ENCODE data around the gene UGT1A5. TPM values are rescaled to one million over a fixed set of nuclear protein-coding genes. Genes with fewer than 3 reads are reported as not detected.

The UGT1A5 gene
- total and polyA plus RNA-seq, 2 of the 8 experiments (the other 6 are each of a cell fraction or from before 2014, with no cell fraction given) = not detected

GRCh38 chr2:233796254-233796653 is 83.5 kb downstream of the UGT1A5 start:
- Histone ChIP-seq H2BK5ac (ENCODE audit: low read depth, low read length) (no peak overlapping the region), H3K4me2 (ENCODE audit: insufficient read depth in 1 of 2, low read depth in 2 of 2, low read length in 2 of 2) (no peak overlapping the region), H4K8ac (ENCODE audit: extremely low read depth, insufficient read depth, low read length) (no peak overlapping the region), H3K9me3 (ENCODE audit: insufficient read depth in 2 of 2, low read depth in 1 of 2, low read length in 1 of 2) (peaks cover 0 to 5% of the 10 kb centered on the region in 2 experiments; a peak in 2 of 4 replicates), H3K23ac (ENCODE audit: insufficient read length) (no peak overlapping the region), H3K27ac (ENCODE audit: low read depth, low read length) (no peak overlapping the region), H3K79me1 (ENCODE audit: low read depth, low read length) (no peaks in the 10 kb centered on the region), H3K56ac (replicated peaks; ENCODE audit: insufficient read length, low read depth, low read length) (no peak overlapping the region), H3K79me2 (ENCODE audit: control insufficient read depth in 1 of 2, insufficient read depth in 2 of 2, low read length in 2 of 2) (no peaks in the 10 kb centered on the region), H3K27me3 (replicated peaks in 1 of 4; ENCODE audit: control insufficient read depth in 3 of 4, extremely low read depth in 1 of 4, insufficient read depth in 3 of 4, low read length in 3 of 4) (no peaks in the 10 kb centered on the region), H3K4ac (replicated peaks; ENCODE audit: insufficient read length, low read depth, low read length) (no peak overlapping the region), H3K9ac (replicated peaks in 1 of 4; ENCODE audit: extremely low read depth in 1 of 4, low read depth in 3 of 4, low read length in 3 of 4) (no peak overlapping the region), H3K18ac (ENCODE audit: extremely low read depth, low read length) (no peak overlapping the region), H3K4me1 (replicated peaks in 1 of 4; ENCODE audit: control insufficient read depth in 3 of 4, insufficient read depth in 4 of 4, low read length in 3 of 4) (no peaks in the 10 kb centered on the region), H2BK20ac (ENCODE audit: low read length) (no peak overlapping the region), H2BK120ac (replicated peaks; ENCODE audit: low read depth, low read length) (no peak overlapping the region), H2BK12ac (ENCODE audit: low read depth, low read length) (no peak overlapping the region), H3K23me2 (ENCODE audit: low read depth, low read length) (no peaks in the 10 kb centered on the region), H3K14ac (ENCODE audit: insufficient read length) (no peak overlapping the region), H3K36me3 (ENCODE audit: control insufficient read depth in 2 of 4, insufficient read depth in 4 of 4, low read length in 3 of 4) (no peaks in the 10 kb centered on the region), H2BK15ac (ENCODE audit: low read length) (no peak overlapping the region), H4K5ac (ENCODE audit: insufficient read length, low read depth, low read length) (no peak overlapping the region), H3K4me3 (ENCODE audit: extremely low read depth in 1 of 4, insufficient read depth in 2 of 4, low read depth in 3 of 4, low read length in 4 of 4) (no peak overlapping the region), H4K20me1 (replicated peaks in 1 of 2; ENCODE audit: control insufficient read depth in 1 of 2, insufficient read depth in 2 of 2, low read length in 2 of 2) (no peaks in the 10 kb centered on the region), H2AK5ac (ENCODE audit: low read depth, low read length) (no peak overlapping the region), H2AFZ (ENCODE audit: low read length) (no peak overlapping the region), H4K91ac (replicated peaks; ENCODE audit: insufficient read length, low read length) (no peak overlapping the region)
- 71% methylated on average over 7 of the region's 9 CpGs; no CpG with 5 or more reads in 1 of the 2 experiments for WGBS, 2 experiments (ENCODE audit: extremely low coverage in 1 of 2, insufficient coverage in 1 of 2, insufficient read length in 1 of 2, insufficient replicate concordance in 2 of 2, low coverage in 1 of 2, low lambda C conversion rate in 2 of 2, missing lambda C conversion rate in 1 of 2)
- TF ChIP-seq RAD21 (IDR thresholded peaks at IDR 0.05 in 1 of 2, conservative IDR thresholded peaks at IDR 0.05 in 1 of 2; ENCODE audit: low read depth in 2 of 2, low read length in 2 of 2) (no peak), GABPA (IDR thresholded peaks at IDR 0.05; ENCODE audit: borderline replicate concordance, insufficient read depth, low read length) (no peak), BCL11A (IDR thresholded peaks at IDR 0.05; ENCODE audit: low read depth in 2 of 2, low read length in 2 of 2) (no peak), SUZ12 (IDR thresholded peaks at IDR 0.05; ENCODE audit: low read length) (no peak), KDM1A (IDR thresholded peaks at IDR 0.05; ENCODE audit: borderline replicate concordance, low read length) (no peak), BACH1 (IDR thresholded peaks at IDR 0.05; ENCODE audit: low read length) (no peak), GTF2F1 (IDR thresholded peaks at IDR 0.05; ENCODE audit: borderline replicate concordance, low read depth, low read length) (no peak), CBX8 (IDR thresholded peaks at IDR 0.05; ENCODE audit: borderline replicate concordance, low read depth, low read length) (no peak), TAF1 (IDR thresholded peaks at IDR 0.05; ENCODE audit: low read depth, low read length) (no peak), POLR2A (IDR thresholded peaks at IDR 0.05; ENCODE audit: control extremely low read depth in 1 of 2, low read depth in 2 of 2, low read length in 2 of 2) (no peak)
- DNase-seq (ENCODE audit: low read depth in 1 of 2, low spot score in 2 of 2) (no peak), FAIRE-seq (no peak)
- CTCF ChIA-PET (ENCODE audit: partially characterized antibody) = interaction anchor here (0.6 to 1.2 kb wide), 4 partner anchors 27 to 123 kb away, joined by 3 read pairs; no protein-coding TSS in a partner anchor
- POLR2A ChIA-PET (ENCODE audit: partially characterized antibody) = no interaction called here

Measured in H1 (cell line).